Activated CD4-positive, alpha-beta T cell treated with anti-CD3 and anti-CD28 coated beads, Interleukin-2, amount 10 ng/mL, durations not matched to agents 7 days and 5 days (primary cell): Measurements from ENCODE around the gene SULT1C4. TPM values are rescaled to one million over a fixed set of nuclear protein-coding genes. Genes with fewer than 3 reads are reported as not detected.

Experiments
- CTCF ChIA-PET: fragments of 350-600 bp; sonication (Branson Sonifier 250); formaldehyde crosslinking; loops from one replicate; lab custom pipeline; 2021; ENCODE audit warnings: antibody characterized with exemption; lab: Charles Lee
- POLR2A ChIA-PET: fragments of 350-600 bp; sonication (Branson Sonifier 250); formaldehyde crosslinking; loops from one replicate; lab custom pipeline; 2021; ENCODE audit warnings: antibody characterized with exemption; lab: Charles Lee
- DNase-seq: peaks from one replicate; pipeline ENCODE4 v3.0.0-alpha.2; 2020
- H3K27ac Mint-ChIP-seq: one replicate; pipeline ENCODE4 v1.8.0; 2021; ENCODE audit warnings: mild to moderate bottlenecking, moderate library complexity, mixed read lengths
- H3K27me3 Mint-ChIP-seq: one replicate; pipeline ENCODE4 v1.8.0; 2021; ENCODE audit warnings: mixed read lengths
- H3K36me3 Mint-ChIP-seq: one replicate; pipeline ENCODE4 v1.8.0; 2021; ENCODE audit warnings: low read depth, mixed read lengths
- H3K4me1 Mint-ChIP-seq: one replicate; pipeline ENCODE4 v1.8.0; 2021; ENCODE audit warnings: mixed read lengths
- H3K4me3 Mint-ChIP-seq: one replicate; pipeline ENCODE4 v1.8.0; 2021; ENCODE audit warnings: mild to moderate bottlenecking, moderate library complexity, mixed read lengths
- H3K9me3 Mint-ChIP-seq: one replicate; pipeline ENCODE4 v1.8.0; 2021; ENCODE audit warnings: mixed read lengths
- total RNA-seq, 2 experiments: library from RNA; stranded (reverse); gene quantifications; one replicate each; pipeline ENCODE4 v1.2.3, GENCODE V29; 2021

The SULT1C4 gene
- total RNA-seq, 2 experiments from 2014 or later: not detected

DNA sequence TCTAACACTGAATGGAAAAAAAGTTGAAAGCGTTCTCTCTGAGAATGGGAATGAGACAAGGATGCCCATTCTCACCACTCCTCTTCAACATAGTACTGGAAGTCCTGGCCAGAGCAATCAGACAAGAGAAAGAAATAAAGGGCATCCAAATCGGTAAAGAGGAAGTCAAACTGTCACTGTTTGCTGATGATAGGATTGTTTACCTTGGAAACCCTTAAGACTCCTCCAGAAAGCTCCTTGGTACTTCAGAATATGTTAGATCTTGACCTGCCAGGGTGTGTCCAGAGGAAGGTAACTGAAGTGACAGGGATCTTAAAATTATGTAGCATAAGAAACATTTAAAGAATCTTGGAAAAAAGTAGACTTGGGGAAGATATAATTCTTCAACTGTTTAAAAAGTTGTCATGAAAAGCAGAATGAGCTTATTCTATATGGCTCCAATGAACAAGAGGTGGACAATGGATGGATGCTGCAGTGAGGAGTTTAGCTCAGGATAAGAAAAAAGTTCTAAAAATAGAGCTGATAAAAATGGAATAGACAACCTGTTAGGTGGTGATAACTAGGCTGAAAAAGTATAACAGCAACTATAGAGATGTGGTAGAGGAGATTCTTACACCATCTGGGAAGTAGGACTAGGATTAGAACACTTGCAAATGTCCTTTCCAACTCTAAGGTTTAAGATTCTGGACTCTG lies 16.8 kb upstream of the SULT1C4 start:
- no peaks in the 10 kb centered on the region for H3K36me3 Mint-ChIP-seq
- no peak for DNase-seq
- CTCF ChIA-PET: no interaction called here
- H3K9me3 Mint-ChIP-seq: no peaks in the 10 kb centered on the region
- no peak overlapping the region for H3K4me3 Mint-ChIP-seq
- no peak overlapping the region for H3K27ac Mint-ChIP-seq
- peaks cover 5% of the 10 kb centered on the region for H3K4me1 Mint-ChIP-seq
- H3K27me3 Mint-ChIP-seq: peaks cover 34% of the 10 kb centered on the region
- POLR2A ChIA-PET: no interaction called here

GRCh38 chr2:108363024-108363907 lies 14.5 kb upstream of the SULT1C4 start:
- Mint-ChIP-seq H3K27ac (no peak overlapping the region), H3K27me3 (peaks cover 34% of the 10 kb centered on the region), H3K9me3 (no peaks in the 10 kb centered on the region), H3K4me1 (peaks cover 5% of the 10 kb centered on the region), H3K4me3 (no peak overlapping the region), H3K36me3 (no peaks in the 10 kb centered on the region)
- CTCF ChIA-PET: no interaction called here
- POLR2A ChIA-PET: no interaction called here
- no peak for DNase-seq

GRCh38 chr2:108363908-108364225 lies 13.9 kb upstream of the SULT1C4 start:
- ChIA-PET CTCF (no interaction called here), POLR2A (no interaction called here)
- H3K36me3 Mint-ChIP-seq: no peaks in the 10 kb centered on the region
- H3K27me3 Mint-ChIP-seq: peaks cover 34% of the 10 kb centered on the region
- no peak overlapping the region for H3K27ac Mint-ChIP-seq
- no peak for DNase-seq
- no peaks in the 10 kb centered on the region for H3K9me3 Mint-ChIP-seq
- no peak overlapping the region for H3K4me3 Mint-ChIP-seq
- peaks cover 5% of the 10 kb centered on the region for H3K4me1 Mint-ChIP-seq

DNA sequence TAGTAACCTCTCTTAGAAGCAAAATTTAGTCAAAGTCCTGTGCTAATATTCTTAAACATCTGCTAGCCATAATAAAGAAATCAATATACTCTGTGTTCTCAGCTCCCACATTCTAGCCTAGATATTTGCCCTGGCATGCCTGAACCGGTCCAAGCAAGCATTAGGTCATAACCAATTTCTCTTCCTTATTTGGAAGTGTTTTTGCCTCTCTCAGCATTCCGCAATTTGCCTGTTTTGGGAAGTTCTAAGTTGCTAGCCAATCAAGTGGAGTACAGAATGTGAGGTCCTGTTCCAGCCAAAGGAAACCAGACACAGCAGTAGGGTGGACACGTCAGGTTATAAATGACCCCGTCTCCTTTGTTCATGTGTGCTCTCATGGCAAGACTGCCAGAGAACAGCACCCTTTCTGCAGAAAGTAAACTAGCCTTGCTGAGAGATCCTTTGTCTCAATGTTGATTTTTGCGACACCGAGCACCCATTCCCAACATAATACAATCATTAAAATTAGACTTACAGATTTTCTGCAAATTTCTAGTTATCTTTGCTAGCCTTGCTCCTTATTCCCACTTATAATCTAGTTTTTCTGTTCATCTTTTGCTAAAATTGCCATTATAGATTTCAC lies 13.0 kb upstream of the SULT1C4 start:
- Mint-ChIP-seq H3K27me3 (peaks cover 30% of the 10 kb centered on the region), H3K4me1 (peaks cover 1% of the 10 kb centered on the region), H3K27ac (no peak overlapping the region), H3K4me3 (no peak overlapping the region), H3K36me3 (no peaks in the 10 kb centered on the region), H3K9me3 (no peaks in the 10 kb centered on the region)
- no peak for DNase-seq
- POLR2A ChIA-PET: no interaction called here
- CTCF ChIA-PET: no interaction called here

DNA sequence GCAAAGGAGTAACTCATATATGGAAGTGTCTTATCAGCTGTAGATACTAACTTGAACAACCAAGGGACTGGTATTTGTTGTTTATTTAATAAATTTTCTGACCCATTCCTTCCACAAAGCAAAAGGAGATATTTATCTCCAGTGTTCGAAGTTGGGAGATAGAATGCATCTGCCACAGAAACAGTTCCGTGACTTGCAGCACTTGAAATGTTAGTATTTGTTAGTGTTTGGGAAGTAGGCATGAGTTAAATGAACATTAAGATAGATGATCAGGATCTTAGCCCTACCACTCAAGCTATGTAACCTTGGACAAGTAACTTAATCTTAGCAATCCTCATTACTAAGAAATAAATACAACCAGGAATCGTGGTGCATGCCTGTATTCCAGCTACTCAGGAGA lies 12.1 kb upstream of the SULT1C4 start:
- H3K27ac Mint-ChIP-seq: no peak overlapping the region
- H3K27me3 Mint-ChIP-seq: peaks cover 22% of the 10 kb centered on the region
- no peak overlapping the region for H3K4me3 Mint-ChIP-seq
- ChIA-PET POLR2A (no interaction called here), CTCF (no interaction called here)
- H3K9me3 Mint-ChIP-seq: no peaks in the 10 kb centered on the region
- no peak for DNase-seq
- no peaks in the 10 kb centered on the region for H3K36me3 Mint-ChIP-seq
- peaks cover 1% of the 10 kb centered on the region for H3K4me1 Mint-ChIP-seq

DNA sequence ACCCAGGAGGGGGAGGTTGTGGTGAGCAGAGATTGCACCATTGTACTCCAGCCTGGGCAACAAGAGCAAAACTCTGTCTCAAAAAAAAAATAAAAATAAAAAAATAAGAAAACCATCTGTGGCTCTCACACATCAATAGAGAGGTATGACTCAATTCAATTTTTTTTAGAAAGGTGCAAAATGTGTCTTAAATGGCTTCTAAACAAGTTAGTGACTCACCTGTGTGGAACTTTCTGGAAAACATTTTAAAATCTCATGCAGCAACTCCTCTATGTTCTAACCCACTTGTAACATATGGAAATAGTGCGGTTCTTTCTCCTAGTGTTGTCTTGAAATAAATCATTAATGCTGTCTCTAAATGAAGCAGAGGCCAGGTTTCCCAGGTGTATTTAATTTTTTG lies 10.7 kb upstream of the SULT1C4 start:
- Mint-ChIP-seq H3K27ac (no peak overlapping the region), H3K9me3 (no peaks in the 10 kb centered on the region)
- no peak for DNase-seq

DNA sequence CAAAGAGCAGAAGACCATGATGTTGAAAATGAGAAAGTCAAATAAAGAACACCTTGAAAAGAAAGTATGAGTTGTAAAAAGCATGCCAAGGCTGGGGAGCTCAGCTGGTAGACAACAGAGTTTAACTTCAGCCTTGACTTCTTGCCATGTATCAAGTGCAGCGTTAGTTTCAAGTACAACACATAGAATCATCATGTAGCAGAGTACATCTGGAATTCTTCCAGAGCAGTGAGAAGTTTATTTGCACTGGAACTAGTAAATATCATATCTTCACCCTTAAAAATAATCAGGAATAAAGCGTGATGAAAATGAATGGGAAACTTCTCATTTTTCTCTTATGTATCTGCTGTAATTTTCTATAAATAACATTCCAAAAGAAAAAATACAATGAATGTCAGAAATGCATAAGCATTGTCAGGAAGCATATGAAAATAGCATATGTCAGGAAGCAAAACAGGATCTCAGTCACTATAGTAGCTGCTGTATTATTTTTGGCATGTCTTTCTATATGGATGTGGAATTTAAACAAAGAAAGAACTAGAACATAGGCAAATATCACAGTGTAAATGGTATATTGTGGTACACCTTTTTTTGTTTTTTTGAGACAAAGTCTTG lies 10.1 kb upstream of the SULT1C4 start:
- ChIA-PET POLR2A (no interaction called here), CTCF (no interaction called here)
- peaks cover 11% of the 10 kb centered on the region for H3K27me3 Mint-ChIP-seq
- no peak overlapping the region for H3K27ac Mint-ChIP-seq
- no peak overlapping the region for H3K4me3 Mint-ChIP-seq
- DNase-seq: no peak
- no peaks in the 10 kb centered on the region for H3K9me3 Mint-ChIP-seq
- H3K4me1 Mint-ChIP-seq: peaks cover 1% of the 10 kb centered on the region
- no peaks in the 10 kb centered on the region for H3K36me3 Mint-ChIP-seq

More for the DNA sequence above, 10.7 kb upstream of the SULT1C4 start:
- no peaks in the 10 kb centered on the region for H3K36me3 Mint-ChIP-seq
- CTCF ChIA-PET: no interaction called here
- H3K27me3 Mint-ChIP-seq: peaks cover 11% of the 10 kb centered on the region
- no peak overlapping the region for H3K4me3 Mint-ChIP-seq
- POLR2A ChIA-PET: no interaction called here
- peaks cover 1% of the 10 kb centered on the region for H3K4me1 Mint-ChIP-seq

GRCh38 chr2:108369153-108369552 lies 8.6 kb upstream of the SULT1C4 start:
- POLR2A ChIA-PET: no interaction called here
- no peak for DNase-seq
- H3K9me3 Mint-ChIP-seq: no peaks in the 10 kb centered on the region

GRCh38 chr2:108370080-108370479 lies 7.7 kb upstream of the SULT1C4 start:
- Mint-ChIP-seq H3K27ac (no peak overlapping the region), H3K36me3 (no peaks in the 10 kb centered on the region), H3K27me3 (peaks cover 2% of the 10 kb centered on the region), H3K4me1 (no peaks in the 10 kb centered on the region), H3K9me3 (no peaks in the 10 kb centered on the region), H3K4me3 (no peak overlapping the region)
- DNase-seq: no peak
- ChIA-PET CTCF (no interaction called here), POLR2A (no interaction called here)

More at GRCh38 chr2:108369153-108369552, 8.6 kb upstream of the SULT1C4 start:
- Mint-ChIP-seq H3K4me3 (no peak overlapping the region), H3K27ac (no peak overlapping the region), H3K27me3 (peaks cover 8% of the 10 kb centered on the region), H3K4me1 (no peaks in the 10 kb centered on the region), H3K36me3 (no peaks in the 10 kb centered on the region)
- CTCF ChIA-PET: interaction anchor here (0.8 kb wide), 1 partner anchor 59 kb away, joined by 3 read pairs; no protein-coding TSS in a partner anchor

DNA sequence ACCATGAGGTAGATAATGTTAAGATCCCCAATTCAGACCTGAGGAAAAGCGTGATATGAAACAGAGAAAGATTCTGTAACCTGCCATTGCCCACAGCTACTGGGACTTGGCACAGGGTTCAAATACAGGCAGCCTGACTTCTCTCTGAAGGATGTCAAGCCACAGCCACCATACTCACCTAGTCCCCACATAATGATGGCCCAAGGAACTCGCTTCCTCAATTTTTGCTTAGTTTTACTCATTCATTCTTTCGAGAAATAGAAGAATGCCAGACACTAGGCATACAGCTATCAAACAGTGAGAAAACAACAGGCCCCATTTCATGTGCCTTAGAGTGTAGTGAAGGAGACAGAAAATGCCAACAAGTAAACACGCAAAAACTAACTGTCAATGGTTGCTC lies 980 bp upstream of the SULT1C4 start:
- Mint-ChIP-seq H3K27ac (no peak overlapping the region), H3K4me1 (no peaks in the 10 kb centered on the region), H3K9me3 (no peaks in the 10 kb centered on the region), H3K27me3 (peaks cover 2% of the 10 kb centered on the region), H3K4me3 (no peak overlapping the region), H3K36me3 (no peaks in the 10 kb centered on the region)
- POLR2A ChIA-PET: no interaction called here
- DNase-seq: no peak
- CTCF ChIA-PET: no interaction called here

DNA sequence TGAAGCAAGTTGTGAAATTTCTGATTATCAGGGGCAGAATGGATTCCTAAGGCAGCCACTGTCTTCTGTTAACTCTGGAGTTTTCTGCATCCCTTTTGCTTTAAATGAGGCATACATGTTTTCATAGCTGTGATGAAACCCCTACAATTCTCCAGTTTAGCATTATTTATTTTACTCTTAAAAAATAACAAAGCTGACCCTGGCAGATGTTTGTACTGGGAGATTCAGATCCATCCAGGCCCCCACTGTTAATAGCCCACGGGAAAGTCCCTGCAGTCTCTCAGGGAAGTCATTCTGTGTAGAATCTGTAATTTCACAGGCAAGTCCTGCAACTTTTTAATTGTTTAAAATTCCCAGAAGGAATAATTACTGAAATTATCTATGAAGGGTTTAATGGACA lies 353 bp upstream of the SULT1C4 start:
- CTCF ChIA-PET: no interaction called here
- Mint-ChIP-seq H3K4me3 (no peak overlapping the region), H3K27me3 (peaks cover 4% of the 10 kb centered on the region), H3K9me3 (no peaks in the 10 kb centered on the region), H3K4me1 (no peaks in the 10 kb centered on the region), H3K36me3 (no peaks in the 10 kb centered on the region), H3K27ac (no peak overlapping the region)
- DNase-seq: no peak
- POLR2A ChIA-PET: no interaction called here

DNA sequence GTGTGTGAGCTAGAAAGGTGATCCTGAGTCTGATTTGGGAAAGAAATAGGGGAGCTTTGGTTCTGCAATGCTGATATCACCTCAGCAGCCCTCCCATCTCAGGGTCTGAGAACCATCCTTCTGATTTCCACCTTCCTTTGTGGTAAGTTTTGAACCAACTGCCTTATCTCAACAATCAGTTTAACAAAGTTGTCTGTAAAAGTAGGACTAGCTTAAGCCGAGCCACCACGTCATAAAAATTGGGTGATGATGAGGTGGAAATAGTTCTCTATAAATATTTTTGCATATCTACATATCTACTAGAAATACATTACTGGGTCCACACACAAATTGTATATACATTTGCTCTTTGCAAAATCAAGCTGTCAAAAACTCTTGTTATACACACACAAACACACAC lies 1.1 kb downstream of the SULT1C4 start:
- H3K36me3 Mint-ChIP-seq: no peaks in the 10 kb centered on the region
- H3K9me3 Mint-ChIP-seq: no peaks in the 10 kb centered on the region
- no peak overlapping the region for H3K4me3 Mint-ChIP-seq
- H3K27ac Mint-ChIP-seq: no peak overlapping the region
- ChIA-PET POLR2A (no interaction called here), CTCF (interaction anchor here (0.6 kb wide), 1 partner anchor 771 kb away, joined by 4 read pairs; no protein-coding TSS in a partner anchor)
- no peak for DNase-seq
- no peaks in the 10 kb centered on the region for H3K4me1 Mint-ChIP-seq
- H3K27me3 Mint-ChIP-seq: peaks cover 4% of the 10 kb centered on the region

DNA sequence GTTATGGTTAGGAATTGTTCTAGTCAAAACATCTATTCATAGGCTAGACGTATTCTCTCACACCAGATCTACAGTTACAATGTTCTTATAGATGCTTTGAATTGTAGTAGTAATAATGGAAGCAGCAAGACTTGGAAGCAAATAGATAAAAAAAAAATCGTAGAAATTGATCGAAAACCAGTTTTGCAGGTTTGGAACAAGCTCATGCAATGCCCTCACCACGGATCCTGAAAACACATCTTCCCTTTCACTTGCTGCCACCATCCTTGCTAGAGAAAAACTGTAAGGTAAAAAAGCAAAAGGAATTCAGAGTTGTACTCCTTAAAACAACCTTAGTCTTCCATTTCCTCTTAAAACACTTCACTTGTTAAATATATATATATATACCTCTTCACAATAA lies 4.4 kb downstream of the SULT1C4 start:
- H3K9me3 Mint-ChIP-seq: no peaks in the 10 kb centered on the region
- no peak overlapping the region for H3K27ac Mint-ChIP-seq
- ChIA-PET POLR2A (no interaction called here), CTCF (no interaction called here)
- no peaks in the 10 kb centered on the region for H3K4me1 Mint-ChIP-seq
- peaks cover 4% of the 10 kb centered on the region for H3K27me3 Mint-ChIP-seq
- DNase-seq: no peak
- H3K4me3 Mint-ChIP-seq: no peak overlapping the region
- H3K36me3 Mint-ChIP-seq: no peaks in the 10 kb centered on the region
